Mesendoderm (in vitro differentiated cells): Measurements from ENCODE around the gene EIF1AD.
"Not testable (repeated sequence)": the region's sequence is repeated elsewhere in the genome, so short reads cannot be mapped to it uniquely, and the experiment has no call there.

ENCODE experiments used
- DNase-seq: peaks from one replicate; pipeline ENCODE4 v3.0.0; 2013
- H2AK5ac ChIP-seq: 2 replicates; pipeline ENCODE4 v1.6.1; 2013; ENCODE audit warnings: low read length, inconsistent platforms
- H2BK120ac ChIP-seq: 2 replicates; pipeline ENCODE4 v1.6.1; 2013; ENCODE audit warnings: low read depth, mild to moderate bottlenecking, low read length, moderate library complexity, mixed read lengths
- H2BK15ac ChIP-seq: replicated peaks from 2 replicates; pipeline ENCODE4 v1.6.1; 2013; ENCODE audit warnings: low read depth, mild to moderate bottlenecking, moderate library complexity
- H2BK5ac ChIP-seq: 2 replicates; pipeline ENCODE4 v1.6.1; 2013; ENCODE audit warnings: low read length, inconsistent platforms
- H3K18ac ChIP-seq: 2 replicates; pipeline ENCODE4 v1.6.1; 2013; ENCODE audit warnings: mild to moderate bottlenecking, low read length, mixed read lengths
- H3K23ac ChIP-seq: one replicate; pipeline ENCODE4 v1.6.1; 2013; ENCODE audit warnings: low read length
- H3K27ac ChIP-seq: 2 replicates; pipeline ENCODE4 v1.5.1; 2013; ENCODE audit warnings: low read depth, mild to moderate bottlenecking, inconsistent platforms, low read length, moderate library complexity
- H3K27me3 ChIP-seq: 2 replicates; pipeline ENCODE4 v1.6.1; 2013; ENCODE audit warnings: low read length, control low read depth, mild to moderate bottlenecking, inconsistent platforms; ENCODE audit not compliant: insufficient read depth, poor library complexity
- H3K36me3 ChIP-seq: 2 replicates; pipeline ENCODE4 v1.6.1; 2013; ENCODE audit warnings: low read length, inconsistent platforms; ENCODE audit not compliant: control insufficient read depth, insufficient read depth
- H3K4ac ChIP-seq: one replicate; pipeline ENCODE4 v1.6.1; 2013; ENCODE audit warnings: low read depth, mild to moderate bottlenecking, low read length, moderate library complexity
- H3K4me1 ChIP-seq: 2 replicates; pipeline ENCODE4 v1.6.1; 2013; ENCODE audit warnings: low read depth, low read length, inconsistent platforms; ENCODE audit not compliant: control insufficient read depth
- H3K4me2 ChIP-seq: 2 replicates; pipeline ENCODE4 v1.6.1; 2013; ENCODE audit warnings: low read length
- H3K4me3 ChIP-seq: 2 replicates; pipeline ENCODE4 v1.5.1; 2013; ENCODE audit warnings: mild to moderate bottlenecking, low read length
- H3K56ac ChIP-seq: one replicate; pipeline ENCODE4 v1.6.1; 2013; ENCODE audit warnings: low read length
- H3K79me1 ChIP-seq: 2 replicates; pipeline ENCODE4 v1.6.1; 2013; ENCODE audit warnings: low read length, inconsistent platforms
- H3K79me2 ChIP-seq: 2 replicates; pipeline ENCODE4 v1.6.1; 2013; ENCODE audit warnings: mild to moderate bottlenecking, low read length; ENCODE audit not compliant: control insufficient read depth, insufficient read depth
- H3K9ac ChIP-seq: 2 replicates; pipeline ENCODE4 v1.6.1; 2013; ENCODE audit warnings: low read length, inconsistent platforms
- H4K5ac ChIP-seq: one replicate; pipeline ENCODE4 v1.6.1; 2013; ENCODE audit warnings: low read length
- H4K8ac ChIP-seq: one replicate; pipeline ENCODE4 v1.6.1; 2013; ENCODE audit warnings: low read depth, mild to moderate bottlenecking, control low read depth, low read length, moderate library complexity
- WGBS: extraction: QIAGEN DNeasy Blood & Tissue Kit; methylation state at CpG from one replicate; pipeline ENCODE4 v1.1.7; 2013; ENCODE audit warnings: low lambda C conversion rate, missing lambda C conversion rate; ENCODE audit not compliant: insufficient coverage; ENCODE audit errors: extremely low coverage; 5-methylcytosine and 5-hydroxymethylcytosine counted together

The EIF1AD gene

DNA sequence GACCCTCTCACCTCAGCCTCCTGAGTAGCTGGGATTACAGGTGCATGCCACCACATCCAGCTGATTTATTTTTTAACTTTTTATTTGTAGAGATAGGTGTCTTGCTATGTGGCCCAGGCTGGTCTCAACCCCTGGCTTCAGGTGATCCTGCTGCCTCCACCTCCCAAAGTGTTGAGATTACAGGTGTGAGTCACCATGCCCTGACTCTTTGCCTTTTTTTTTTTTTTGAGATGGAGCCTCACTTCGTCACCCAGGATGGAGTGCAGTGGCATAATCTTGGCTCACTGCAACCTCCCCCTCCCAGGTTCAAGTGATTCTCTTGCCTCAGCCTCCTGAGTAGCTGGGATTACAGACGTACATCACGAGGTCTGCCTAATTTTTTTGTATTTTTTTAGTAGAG, 50.3 kb downstream of the EIF1AD start:
- not testable (repeated sequence) for H2BK120ac ChIP-seq, H3K4me3 ChIP-seq, DNase-seq, H3K36me3 ChIP-seq, H2AK5ac ChIP-seq, H3K23ac ChIP-seq, H3K4me2 ChIP-seq, H4K8ac ChIP-seq, H3K4ac ChIP-seq, H3K27me3 ChIP-seq, H4K5ac ChIP-seq, H2BK15ac ChIP-seq, H3K27ac ChIP-seq, H2BK5ac ChIP-seq, H3K79me2 ChIP-seq, H3K9ac ChIP-seq, H3K79me1 ChIP-seq, H3K56ac ChIP-seq, H3K4me1 ChIP-seq, H3K18ac ChIP-seq
- no CpG with 5 or more reads among the region's 3 CpGs for WGBS

DNA sequence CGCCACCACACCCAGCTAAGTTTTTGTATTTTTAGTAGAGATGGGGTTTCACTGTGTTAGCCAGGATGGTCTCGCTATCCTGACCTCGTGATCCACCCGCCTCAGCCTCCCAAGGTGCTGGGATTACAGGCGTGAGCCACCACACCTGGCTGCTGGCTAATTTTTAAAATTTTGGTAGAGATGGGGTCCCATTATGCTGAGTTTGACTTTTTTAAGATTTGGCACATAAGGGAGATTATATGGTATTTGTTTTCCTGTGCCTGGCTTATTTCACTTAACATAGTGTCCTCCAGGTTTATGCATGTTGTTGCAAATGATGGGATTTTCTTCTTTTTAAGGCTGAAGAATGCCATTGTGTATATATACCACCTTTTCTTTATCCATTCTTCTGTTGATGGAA, 51.2 kb downstream of the EIF1AD start:
- not testable (repeated sequence) for H3K4me2 ChIP-seq, H3K9ac ChIP-seq, H2AK5ac ChIP-seq, H4K5ac ChIP-seq, H3K27ac ChIP-seq, H3K79me2 ChIP-seq, H4K8ac ChIP-seq, H3K23ac ChIP-seq, H3K4me3 ChIP-seq, H3K4me1 ChIP-seq, DNase-seq, H2BK15ac ChIP-seq, H3K79me1 ChIP-seq, H3K18ac ChIP-seq, H3K4ac ChIP-seq, H2BK120ac ChIP-seq, H2BK5ac ChIP-seq, H3K27me3 ChIP-seq, H3K56ac ChIP-seq, H3K36me3 ChIP-seq
- WGBS = no CpG with 5 or more reads among the region's 5 CpGs

DNA sequence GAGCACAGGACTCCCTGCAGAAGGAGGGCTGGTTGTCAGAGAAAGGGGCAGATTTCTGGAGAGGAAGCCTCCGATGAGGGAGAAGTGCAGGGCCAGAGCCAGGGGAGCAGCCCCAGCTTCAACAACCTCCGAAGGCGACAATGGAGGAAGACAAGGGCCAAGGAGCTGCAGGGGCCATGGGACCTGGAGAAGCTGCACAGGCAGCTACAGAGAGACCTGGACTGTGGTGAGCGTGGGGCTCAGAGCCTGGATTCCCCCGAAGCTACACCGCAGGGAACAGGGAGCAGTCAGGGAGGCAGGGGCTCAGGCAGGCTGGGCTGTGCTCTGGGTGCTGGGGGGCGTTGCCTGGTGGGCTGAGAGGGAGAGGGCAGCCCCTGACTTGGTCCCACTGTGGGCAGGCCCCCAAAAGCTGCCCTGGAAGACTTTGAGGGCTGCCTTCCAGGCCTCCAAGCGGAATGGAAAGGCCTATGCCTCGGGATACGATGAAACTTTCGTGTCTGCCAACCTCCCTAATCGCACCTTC, 54.3 kb downstream of the EIF1AD start:
- Histone ChIP-seq H4K8ac (no peak overlapping the region), H3K79me2 (no peaks in the 10 kb centered on the region), H3K4ac (no peak overlapping the region), H3K36me3 (no peaks in the 10 kb centered on the region), H2BK5ac (no peak overlapping the region), H3K4me3 (no peak overlapping the region), H3K4me1 (peaks cover 3% of the 10 kb centered on the region), H2BK120ac (no peak overlapping the region), H3K9ac (no peak overlapping the region), H2BK15ac (no peak overlapping the region), H3K18ac (no peak overlapping the region), H4K5ac (no peak overlapping the region), H3K56ac (no peak overlapping the region), H3K27me3 (no peaks in the 10 kb centered on the region), H3K23ac (no peak overlapping the region), H3K79me1 (no peaks in the 10 kb centered on the region), H3K27ac (no peak overlapping the region), H2AK5ac (no peak overlapping the region), H3K4me2 (no peak overlapping the region)
- DNase-seq = no peak
- no CpG with 5 or more reads among the region's 12 CpGs for WGBS

DNA sequence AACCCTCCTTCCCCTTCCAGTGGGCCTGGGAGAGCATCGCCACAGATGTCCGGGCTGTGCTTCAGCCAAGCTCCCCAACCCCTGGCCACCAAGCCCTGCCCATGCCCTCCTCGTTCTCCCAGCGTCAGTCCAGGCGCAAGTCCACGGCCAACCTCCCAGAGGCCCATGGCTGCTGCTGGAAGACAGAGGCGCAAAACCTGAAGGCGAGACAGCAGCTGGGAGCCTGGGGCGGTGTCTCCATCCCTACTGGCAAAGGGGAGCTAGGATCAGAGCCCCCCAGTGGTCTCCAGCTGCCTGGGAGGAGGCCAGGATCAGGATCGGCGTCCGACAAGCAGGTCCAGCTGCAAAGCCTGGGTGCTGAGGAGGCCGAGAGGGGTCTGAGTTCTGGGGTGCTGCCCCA, 54.8 kb downstream of the EIF1AD start:
- H3K4me1 ChIP-seq = peaks cover 3% of the 10 kb centered on the region
- no peak overlapping the region for H3K18ac ChIP-seq

DNA sequence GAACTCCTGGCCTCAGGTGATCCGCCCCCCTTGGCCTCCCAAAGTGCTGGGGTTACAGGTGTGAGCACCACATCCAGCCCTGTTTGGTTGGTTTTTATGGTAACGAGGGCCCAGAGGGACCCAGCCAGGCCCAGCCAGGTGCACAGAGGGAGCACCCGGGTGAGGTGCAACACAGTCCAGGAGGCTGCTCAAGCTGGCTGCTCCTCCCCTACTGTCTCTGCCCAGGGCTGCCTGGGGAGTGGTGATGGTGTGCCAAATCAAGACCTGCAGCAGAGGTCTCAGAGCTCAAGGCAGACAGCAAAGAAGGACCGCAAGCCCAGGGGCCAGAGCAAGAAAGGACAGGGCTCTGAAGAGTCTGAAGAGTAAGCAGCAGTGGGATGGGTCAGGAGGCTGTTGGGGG, 55.3 kb downstream of the EIF1AD start:
- H3K23ac ChIP-seq = no peak overlapping the region
- H3K79me2 ChIP-seq = no peaks in the 10 kb centered on the region
- H4K5ac ChIP-seq = no peak overlapping the region
- H3K4me2 ChIP-seq = no peak overlapping the region
- H2BK5ac ChIP-seq = no peak overlapping the region
- H2BK120ac ChIP-seq = no peak overlapping the region
- no peaks in the 10 kb centered on the region for H3K36me3 ChIP-seq
- no peak overlapping the region for H3K56ac ChIP-seq
- H3K4me1 ChIP-seq = peaks cover 3% of the 10 kb centered on the region
- no CpG with 5 or more reads among the region's 4 CpGs for WGBS
- no peak overlapping the region for H3K27ac ChIP-seq
- H3K4ac ChIP-seq = no peak overlapping the region
- no peak overlapping the region for H2BK15ac ChIP-seq
- no peak overlapping the region for H3K4me3 ChIP-seq
- H2AK5ac ChIP-seq = no peak overlapping the region
- no peak overlapping the region for H3K18ac ChIP-seq
- no peak for DNase-seq
- H3K79me1 ChIP-seq = no peaks in the 10 kb centered on the region
- H3K27me3 ChIP-seq = no peaks in the 10 kb centered on the region
- no peak overlapping the region for H3K9ac ChIP-seq
- H4K8ac ChIP-seq = no peak overlapping the region

More for the DNA sequence above, 54.8 kb downstream of the EIF1AD start:
- Histone ChIP-seq H3K36me3 (no peaks in the 10 kb centered on the region), H3K56ac (no peak overlapping the region), H4K8ac (no peak overlapping the region), H3K27ac (no peak overlapping the region), H3K79me1 (no peaks in the 10 kb centered on the region), H3K23ac (no peak overlapping the region), H2BK15ac (no peak overlapping the region), H2BK120ac (no peak overlapping the region), H2AK5ac (no peak overlapping the region), H3K27me3 (no peaks in the 10 kb centered on the region), H3K4me2 (no peak overlapping the region), H3K4me3 (no peak overlapping the region), H3K79me2 (no peaks in the 10 kb centered on the region), H3K4ac (no peak overlapping the region), H2BK5ac (no peak overlapping the region), H3K9ac (no peak overlapping the region), H4K5ac (no peak overlapping the region)
- WGBS = no CpG with 5 or more reads among the region's 13 CpGs
- DNase-seq = no peak
